CD4-positive, alpha-beta T cell treated with Interleukin-17A for 1 hour (primary cell): Measurements from ENCODE around the gene SPATA33.
"Not testable (repeated sequence)": the region's sequence is repeated elsewhere in the genome, so short reads cannot be mapped to it uniquely, and the experiment has no call there.

ENCODE experiments used
- DNase-seq: peaks from one replicate; pipeline ENCODE4 v3.0.0-alpha.2; 2020

SPATA33 gene

DNA sequence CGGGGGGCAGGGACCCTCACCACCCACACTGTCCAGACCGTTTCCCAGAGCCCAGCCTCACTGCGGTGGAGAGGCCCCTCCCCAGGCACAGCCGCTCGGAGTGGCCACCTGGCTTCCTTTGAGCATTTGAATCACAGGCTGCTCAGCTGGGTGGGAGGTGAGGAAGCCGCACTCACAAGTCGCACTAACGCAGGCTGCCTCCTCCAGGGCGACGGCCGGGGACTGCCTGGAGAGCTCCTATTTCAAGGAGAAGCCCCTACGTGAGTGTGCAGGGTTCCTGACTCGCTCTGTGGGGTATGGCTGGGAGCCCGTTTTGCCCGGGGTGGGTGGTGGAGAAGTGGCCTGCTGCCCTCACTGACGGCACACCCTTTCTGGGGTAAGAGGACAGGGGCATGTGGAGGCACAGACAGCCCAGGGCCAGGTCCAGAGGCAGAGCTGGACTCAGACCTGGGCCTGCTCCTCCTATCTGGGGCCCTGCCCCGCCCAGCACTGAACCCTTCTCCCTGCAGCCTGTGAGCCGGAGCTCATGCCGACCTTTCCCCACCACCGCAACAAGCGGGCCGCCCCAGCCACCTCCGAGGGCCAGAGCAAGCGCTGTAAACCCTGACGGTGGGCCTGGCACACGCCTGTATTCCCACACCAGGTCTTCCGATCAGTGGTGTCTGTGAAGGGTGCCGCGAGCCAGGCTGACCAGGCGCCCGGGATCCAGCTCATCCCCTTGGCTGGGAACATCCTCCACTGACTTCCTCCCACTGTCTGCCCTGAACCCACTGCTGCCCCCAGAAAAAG is 37.6 kb downstream of the SPATA33 start:
- no peak for DNase-seq

DNA sequence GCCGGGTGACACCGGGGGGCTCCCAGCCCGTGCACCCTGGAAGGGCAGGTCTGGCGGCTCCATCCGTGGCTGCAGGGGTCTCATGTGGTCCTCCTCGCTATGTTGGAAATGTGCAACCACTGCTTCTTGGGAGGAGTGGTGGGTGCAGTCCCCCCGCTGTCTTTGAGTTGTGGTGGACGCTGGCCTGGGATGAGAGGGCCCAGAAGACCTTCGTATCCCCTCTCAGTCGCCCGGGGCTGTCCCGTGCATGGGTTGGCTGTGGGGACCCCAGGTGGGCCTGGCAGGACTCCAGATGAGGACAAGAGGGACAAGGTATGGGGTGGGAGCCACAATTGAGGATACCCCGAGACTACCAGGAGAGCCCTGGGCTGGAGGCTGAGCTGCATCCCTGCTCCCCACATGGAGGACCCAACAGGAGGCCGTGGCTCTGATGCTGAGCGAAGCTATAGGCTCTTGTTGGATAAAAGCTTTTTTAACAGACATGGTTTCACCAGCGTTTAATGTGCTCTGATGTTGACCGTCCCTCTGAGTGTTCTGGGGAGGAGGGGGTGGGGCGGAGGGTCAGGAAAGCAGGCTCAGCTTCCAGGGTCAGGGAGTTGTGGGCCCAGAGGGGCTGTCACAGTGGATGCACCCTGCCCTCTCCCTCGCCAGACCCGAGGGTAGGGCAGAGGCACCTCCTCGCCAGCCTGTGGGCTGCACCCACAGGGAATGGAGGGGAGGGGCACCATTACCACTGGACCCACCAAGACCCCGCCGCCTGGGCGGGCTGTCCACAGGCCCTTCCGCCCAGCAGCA is 38.4 kb downstream of the SPATA33 start:
- DNase-seq, result no peak

DNA sequence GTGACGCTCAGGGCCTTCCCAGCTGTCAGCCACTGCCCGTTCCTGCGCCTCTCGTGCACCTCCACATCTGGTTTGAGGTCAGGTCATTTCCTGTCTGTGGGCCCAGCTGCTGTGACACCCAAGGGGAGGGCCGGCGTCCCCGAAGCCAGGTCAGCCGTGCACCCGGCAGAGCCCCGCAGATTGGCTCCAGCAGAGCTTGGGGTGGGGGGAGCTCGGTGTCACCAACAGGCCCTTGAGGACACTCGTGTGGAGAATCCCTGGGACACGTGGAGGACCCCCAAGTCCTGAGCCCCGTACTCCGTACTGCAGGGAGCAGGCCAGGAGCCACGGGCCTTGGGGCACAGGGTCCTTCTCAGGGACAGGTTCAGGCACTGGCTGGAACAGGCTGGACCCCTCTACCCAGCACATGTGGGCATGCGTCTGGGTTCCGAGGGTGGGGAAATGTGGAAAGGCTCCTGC is 39.1 kb downstream of the SPATA33 start:
- peak; percentile 64 for DNase-seq

DNA sequence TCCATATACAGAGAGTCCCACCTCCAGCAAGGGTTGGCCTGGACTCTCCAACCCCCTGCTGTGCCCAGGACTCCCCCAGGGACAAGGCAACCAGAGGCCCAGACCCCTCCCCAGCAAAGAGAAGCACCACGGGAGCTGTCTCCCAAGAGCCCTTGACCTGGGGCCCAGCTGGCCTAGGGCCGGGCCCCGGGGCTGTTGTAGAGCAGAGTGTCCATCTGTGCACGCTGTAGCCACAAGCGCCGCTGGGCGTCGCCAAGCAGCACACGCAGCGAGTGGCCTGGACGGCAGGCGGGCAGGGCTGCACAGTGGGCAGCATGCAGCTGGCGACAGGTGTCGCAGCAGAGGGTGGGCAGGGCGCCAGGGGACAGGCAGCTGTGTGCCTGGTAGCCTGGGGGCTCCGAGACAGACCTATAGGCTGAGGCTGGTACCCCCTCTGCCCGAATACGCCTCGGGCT is 39.6 kb downstream of the SPATA33 start:
- DNase-seq, result no peak

DNA sequence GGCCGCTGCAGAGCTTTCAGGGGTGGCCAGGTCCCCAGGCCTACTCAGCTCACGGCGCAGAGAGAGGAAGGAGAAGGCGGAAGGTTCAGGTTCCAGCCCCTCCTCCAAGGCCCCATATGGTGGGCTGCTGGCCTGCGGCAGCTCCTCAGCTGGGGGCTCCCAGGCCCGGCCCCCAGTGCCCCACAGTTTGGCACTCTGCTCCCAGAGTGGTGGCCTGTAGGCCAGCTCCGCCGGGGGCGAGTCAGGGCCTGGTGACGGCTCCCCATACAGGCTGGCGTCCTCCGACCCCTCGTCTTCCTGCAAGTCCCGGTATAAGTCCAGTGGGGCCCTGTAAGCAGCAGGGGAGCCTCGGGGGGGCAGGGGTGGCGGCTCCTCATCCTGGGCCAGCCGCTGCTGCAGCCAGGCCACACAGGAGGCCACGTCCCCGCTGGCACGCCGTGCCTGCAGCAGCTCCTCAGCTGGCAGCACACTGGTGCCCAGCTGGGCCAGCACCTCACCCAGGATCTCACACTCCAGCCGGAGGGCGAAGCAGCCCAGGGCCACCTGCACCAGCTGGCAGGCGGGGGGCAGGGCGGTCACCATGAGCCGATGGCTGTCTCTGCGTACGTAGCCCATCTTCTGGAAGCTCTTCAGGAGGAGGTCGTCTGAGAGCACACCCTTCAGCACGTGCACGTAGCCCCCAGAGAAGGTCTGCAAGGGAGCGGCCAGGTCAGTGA is 40.1 kb downstream of the SPATA33 start:
- DNase-seq, result no peak

DNA sequence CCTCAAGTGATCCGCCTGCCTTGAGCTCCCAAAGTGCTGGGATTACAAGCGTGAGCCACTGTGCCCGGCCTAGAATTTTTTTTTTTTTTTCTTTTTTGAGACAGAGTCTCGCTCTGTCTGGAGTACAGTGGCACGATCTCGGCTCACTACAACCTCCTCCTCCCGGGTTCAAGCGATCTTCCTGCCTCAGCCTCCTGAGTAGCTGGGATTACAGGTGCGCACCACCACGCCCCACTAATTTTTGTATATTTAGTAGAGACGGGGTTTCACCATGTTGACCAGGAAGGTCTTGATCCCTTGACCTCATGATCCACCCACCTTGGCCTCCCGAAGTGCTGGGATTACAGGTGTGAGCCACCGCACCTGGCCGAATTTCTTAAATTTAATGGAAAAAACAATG is 41.1 kb downstream of the SPATA33 start:
- DNase-seq, result not testable (repeated sequence)

DNA sequence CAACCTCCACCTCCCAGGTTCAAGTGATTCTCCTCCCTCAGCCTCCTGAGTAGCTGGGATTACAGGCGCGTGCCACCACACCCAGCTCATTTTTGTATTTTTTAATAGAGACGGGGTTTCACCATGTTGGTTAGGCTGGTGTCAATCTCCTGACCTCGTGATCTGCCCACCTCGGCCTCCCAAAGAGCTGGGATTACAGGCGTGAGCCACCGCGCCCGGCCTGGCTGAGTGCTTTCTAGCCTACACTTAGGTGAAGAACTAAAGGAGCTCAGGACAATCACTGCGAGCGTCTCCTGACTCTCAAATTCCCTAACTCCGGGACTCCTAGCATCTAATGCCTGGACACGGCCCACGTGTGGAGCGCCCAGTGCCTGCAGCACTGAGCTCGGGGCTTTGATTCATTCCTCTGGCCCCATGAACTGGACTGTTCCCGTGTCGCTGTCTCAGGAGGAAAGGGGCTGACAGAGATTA is 42.0 kb downstream of the SPATA33 start:
- not testable (repeated sequence) for DNase-seq

DNA sequence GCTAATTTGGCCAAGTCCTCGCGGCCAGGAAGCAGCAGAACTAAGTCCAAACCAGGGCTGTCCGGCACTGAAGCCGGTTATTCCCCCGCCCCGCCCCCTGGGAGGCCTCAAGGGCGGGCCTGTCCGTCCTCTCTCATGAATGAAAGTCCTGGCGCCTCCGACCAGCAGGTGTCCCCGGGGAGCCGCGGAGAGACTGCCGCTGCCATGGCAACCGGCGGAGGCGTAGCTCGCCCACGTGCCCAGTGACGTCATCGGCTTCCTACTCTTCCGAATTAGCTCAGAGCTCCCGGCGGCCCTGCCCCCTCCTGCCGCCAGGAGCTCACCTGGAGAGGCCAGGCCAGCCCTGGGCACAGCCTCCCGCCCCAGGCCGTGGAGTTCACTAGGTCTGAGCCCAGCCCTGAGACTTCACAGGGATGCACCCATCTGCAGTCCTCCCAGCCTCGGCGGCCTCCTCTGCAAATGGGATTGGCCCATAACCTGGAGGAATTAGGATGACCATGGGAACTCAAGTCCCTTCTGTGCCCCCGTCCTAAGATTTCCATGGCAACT is 42.5 kb downstream of the SPATA33 start:
- peak; percentile 96 for DNase-seq

DNA sequence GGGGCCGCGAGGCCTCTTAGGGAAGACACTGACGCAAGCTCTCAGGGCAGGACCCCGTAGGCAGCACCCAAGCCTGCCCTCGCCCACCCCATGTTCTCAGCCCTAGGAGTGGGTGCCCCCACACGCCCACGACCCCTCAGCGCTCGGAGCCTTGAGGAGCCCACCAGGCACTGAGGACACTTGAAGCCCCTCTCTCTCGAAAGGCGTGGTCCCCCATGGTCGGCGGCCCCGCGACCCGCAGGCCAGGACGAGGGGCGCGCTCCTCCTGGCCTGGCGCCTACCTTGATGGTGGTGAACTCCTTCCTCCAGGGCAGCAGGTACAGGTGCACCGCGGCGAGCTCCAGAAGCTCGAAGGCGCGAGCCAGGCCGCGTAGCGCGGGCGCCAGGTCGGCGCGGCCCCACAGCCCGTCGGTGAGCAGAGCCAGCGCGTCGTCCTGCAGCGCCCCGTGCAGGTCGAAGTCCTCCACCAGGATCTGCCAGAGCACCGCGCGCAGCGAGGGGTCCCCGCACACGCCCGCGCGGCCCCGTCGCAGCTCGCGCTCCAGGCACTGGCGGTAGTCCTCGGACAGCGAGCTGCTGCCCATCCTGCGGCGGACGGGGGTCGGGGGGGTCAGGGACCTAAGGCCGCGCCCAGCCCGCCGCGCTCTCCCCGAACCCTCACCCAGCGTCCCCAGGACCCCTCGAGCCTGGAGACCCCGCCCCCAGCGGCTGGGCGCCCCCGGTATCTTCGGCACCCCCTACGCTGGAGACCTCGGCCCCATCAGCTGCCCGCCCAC is 43.2 kb downstream of the SPATA33 start:
- DNase-seq, result peak; percentile 59

DNA sequence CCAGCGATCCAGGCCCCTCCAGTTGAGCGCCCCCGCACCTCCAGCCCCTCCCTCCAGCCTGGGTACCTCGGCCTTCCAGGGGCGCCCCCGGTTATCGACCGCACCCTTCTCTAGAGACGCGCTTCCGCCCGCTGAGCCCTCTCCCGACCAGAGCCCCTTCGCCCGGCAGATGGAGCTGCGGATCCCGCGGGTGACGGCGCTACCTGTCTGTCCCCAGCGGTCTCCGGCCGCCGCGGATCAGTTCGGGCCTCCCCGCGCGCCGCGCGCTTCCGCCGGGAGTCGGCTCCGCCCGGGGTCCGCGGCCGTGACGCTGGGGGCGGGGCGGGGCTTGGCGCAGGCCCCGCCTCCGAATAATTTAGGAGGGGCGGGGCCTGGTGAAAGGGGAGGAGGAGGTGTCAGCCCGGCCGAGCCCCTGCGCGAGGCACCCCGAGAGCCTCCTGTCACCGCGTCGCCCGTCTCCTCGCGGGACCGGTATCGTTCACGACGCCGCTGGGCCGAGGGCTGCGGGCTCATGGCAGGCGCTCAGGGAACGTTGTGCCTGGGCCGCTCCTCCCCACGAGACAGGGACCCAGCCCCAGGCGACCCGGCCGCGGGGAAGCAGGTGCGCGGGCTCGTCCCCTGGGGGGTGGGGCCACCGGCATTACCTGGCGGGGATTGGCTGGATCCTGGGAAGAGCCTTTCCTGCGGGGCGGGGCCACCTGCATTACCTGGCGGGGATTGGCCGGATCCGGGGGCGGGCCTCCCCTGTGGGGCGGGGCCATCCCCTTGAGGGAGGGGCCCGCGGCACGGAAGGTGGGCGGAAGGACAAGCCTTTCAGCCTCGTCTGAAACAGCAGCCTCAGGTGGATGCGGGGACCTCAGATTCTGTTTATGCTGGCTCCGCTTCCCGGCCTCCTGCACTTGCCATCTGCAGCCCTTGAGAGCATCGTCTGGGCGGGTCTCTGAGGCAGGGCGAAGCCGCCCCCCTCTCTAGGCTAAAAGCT is 44.1 kb downstream of the SPATA33 start, which contains the start of gene SPATA2L:
Gene SPATA2L (minus strand): TSS at position 281 of the 982 bp plus-strand sequence. CDS start 473 bp downstream, outside the sequence.
- peak; percentile 98 for DNase-seq

DNA sequence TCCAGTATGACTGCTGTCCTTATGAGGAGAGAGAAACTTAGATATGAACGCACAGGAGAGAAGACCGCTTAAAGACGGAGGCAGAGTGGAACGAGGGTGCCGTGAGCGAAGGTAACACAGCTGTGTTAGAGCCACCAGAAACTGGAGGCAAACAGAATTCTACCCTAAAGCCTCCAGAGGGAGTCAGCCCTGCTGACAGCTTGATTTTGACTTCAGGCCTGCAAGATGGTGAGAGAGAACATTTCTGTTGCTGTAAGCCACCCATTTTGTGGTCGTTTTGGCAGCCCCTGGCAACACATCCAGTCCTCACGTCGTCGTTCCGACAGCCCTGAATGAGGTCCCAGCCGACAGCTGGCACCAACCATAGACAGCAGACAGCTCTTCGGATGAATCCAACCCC is 46.6 kb downstream of the SPATA33 start:
- no peak for DNase-seq

DNA sequence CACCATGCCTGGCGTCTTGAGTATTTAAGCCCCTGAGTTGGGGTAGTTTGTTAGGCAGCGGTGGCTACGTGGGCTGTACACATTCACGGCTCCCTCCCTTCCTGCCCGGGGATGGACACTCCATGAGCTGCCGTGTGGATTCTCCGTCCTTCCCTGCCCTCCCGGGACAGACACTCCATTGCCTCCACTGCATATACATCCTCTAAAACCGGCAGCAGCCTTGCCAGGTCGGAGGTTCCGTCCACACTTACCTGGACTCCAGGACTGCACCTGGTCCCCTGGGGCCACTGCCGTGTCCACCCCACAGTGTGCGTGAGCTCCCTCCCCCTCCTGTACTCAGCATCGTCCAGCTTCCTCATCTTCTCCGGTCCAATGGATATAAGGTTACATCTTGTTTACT is 47.4 kb downstream of the SPATA33 start:
- no peak for DNase-seq

DNA sequence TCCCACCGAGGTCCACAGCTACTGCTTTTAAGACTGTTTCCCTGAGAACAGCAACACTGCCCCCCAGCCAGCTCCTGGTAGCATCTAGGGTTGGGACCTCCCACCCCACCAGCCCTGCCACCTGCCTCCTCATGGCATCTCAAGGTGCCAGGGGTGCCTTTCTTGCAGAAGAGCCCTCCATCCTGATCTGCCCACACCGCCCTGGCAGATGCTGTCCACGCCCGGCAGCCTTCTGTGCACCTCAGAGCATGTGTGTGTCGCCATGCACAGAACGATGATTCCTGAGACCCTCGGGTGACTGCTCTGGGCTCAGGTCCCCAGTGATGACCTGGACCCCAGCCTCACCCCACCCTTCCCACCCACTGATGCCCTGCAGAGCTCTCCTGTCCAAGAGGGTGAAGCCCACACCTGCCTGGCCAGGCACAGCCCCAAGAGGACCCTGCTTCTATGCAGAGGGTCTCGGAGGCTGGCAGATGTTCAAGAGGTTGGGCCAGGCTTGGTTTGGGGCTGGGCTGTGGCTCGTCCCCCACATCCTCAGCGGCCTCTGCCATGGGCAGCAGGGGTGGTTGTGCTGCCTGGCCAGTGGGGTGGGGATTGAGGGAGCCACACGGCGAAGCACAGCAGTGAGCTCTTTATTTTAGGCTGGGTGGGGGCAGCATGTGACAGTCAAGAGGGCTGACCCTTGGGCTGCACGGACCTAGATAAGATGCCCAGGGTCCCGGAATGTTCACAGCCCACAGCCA is 49.1 kb downstream of the SPATA33 start:
- DNase-seq, result no peak

DNA sequence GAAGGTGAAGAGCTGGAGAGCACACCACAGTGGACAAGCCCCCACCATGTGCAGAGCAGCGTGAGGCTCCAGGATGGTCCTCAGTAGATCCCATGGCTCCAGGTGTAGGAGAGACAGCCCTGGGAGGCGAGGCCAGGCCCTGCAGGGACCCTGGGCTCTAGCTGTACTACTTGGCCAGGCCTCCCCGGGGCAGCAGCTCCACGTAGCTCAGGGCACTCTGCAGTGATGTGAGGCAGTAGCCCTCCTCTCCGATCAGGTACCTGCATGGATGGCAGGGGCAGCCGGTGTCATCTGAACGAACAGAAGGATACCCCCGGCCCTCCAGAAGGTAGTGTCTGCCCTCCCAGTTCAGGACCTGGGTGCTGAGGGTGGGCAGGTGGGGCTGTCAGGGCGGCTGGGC is 50.1 kb downstream of the SPATA33 start:
- no peak for DNase-seq

DNA sequence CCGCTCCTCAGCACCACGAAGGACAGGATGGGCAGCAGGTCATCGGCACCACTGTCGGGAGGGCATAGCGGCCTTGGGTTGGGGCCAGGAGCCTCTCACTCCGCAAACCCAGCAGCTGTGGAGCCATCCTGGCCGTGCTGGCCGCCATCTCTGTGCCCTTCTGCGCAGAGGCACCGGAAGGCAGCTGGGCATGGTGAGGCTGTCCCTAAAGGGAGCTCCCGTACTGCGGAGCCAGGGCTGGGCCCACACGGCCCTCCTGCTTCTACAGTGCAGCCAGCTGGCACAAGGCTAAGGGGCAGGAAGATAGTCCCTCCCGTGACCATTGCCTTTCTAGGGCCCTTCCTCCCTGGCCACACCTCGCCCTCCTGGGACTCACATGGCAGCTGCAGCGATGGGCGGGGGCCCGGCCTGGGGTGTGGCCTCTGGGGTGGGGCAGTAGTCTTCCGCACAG is 50.9 kb downstream of the SPATA33 start:
- DNase-seq, result no peak

DNA sequence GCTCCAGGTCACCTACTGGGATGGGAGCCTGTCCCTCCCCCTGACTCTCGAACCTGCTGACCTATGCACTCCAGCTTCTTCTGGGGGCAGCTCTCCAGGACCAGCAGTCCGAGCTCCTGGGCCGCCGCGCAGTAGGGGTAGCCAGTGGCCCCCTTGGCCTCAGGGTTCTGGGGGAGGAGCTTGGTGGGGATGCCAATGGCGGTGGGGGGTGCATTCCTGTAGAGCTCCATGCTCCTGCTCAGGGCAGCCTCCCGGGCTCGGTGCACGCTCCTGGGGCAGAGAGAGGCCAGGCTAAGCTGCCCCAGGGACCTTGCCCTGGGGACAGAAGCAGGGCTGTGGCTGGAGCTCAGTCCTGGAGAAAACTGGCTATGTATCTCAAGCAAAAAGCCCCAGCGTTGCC is 51.5 kb downstream of the SPATA33 start:
- no peak for DNase-seq

DNA sequence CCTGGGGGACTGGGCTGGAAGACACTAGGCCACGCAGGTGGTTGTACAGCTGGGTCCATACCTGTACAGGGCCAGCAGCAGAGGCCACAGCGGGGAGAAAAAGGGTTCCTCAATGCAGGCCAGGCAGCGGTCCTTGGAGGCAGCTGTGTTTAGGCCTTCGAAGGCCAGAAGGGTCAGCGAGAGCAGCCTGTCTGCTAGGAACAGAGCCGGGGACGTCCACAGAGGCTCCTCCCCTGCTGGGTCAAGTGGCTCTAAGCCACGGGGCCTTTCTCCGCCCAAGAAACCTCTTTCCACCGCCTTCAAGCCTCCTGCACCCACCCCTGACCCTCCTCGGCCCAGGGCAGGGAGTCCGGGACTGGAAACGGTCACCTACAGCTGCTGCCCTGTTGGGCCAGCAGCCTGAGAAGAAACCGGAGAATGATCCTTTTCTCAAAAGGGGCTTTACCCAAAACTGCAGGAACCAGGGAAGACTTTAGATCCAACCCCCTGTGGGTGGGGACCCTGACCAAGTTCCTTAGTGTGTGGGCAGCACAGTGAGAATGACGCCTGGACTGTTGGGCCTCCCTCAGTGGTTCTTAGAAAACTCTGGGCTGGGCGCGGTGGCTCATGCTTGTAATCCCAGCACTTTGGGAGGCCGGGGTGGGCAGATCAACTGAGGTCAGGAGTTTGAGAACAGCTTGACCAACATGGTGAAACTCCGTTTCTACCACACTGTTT is 52.2 kb downstream of the SPATA33 start:
- no peak for DNase-seq

DNA sequence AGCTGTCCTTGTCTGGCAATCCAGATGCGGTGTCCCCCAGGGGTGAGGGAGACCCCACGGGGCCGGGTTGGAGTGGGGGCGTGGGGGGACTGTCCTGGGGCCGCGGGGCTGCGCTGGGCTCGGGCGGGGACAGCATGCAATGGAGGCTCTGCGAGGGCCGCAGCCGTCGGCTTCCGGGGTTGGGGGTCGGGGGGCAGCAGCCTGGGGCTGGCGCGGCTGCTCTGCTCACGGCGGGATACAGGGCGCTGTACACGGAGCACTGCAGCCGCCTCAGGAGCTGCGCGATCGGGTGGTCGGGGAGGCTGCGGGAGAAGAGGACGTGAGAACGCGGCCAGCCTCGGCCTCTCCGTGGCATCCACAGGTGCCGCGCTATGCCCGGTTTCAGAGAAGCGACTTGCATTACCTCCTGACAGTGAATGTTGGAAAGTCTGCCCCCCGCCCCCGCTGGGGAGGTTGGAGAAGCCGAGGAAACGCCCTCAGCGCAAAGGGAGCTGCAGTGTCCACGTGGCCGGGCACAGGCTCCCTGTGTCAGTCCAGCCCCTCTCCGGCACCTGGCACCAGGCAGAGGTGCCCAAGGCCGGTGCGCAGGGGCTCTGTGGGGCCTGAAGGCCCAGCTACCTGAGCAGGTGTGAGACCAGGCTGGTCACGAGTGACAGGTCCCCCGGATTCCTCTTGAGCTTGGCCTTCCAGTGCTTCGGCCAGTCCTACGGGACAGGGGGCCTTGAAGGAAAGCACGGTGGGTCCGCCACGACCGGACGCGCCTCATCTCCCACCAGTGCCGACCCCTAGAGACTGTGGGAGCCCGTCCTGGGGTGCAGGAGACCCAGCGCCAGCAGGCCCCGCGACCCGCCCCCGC is 53.3 kb downstream of the SPATA33 start:
- no peak for DNase-seq
